ENCODE results near the gene ST14. TPM values are rescaled to one million over a fixed set of nuclear protein-coding genes. Genes with fewer than 3 reads are reported as not detected.

Gene ST14
- total and polyA plus RNA-seq, 2 donors (not counting 3 experiments of a cell fraction or from before 2014, with no cell fraction given): 0.08 TPM; not detected in 1

GRCh38 chr11:130237282-130238006 is 77.9 kb downstream of the ST14 start:
- Histone ChIP-seq H3K27ac (ENCODE audit: insufficient read depth, low read depth, low read length) (no peak overlapping the region), H3K9ac (replicated peaks; ENCODE audit: extremely low read depth, insufficient read depth, low read length) (no peak overlapping the region), H3K4me3 (replicated peaks in 1 of 3; ENCODE audit: insufficient read depth in 1 of 3, low read depth in 1 of 3, low read length in 3 of 3) (no peak overlapping the region), H4K20me1 (replicated peaks; ENCODE audit: control insufficient read depth, extremely low read depth, insufficient read depth, low read length) (no peaks in the 10 kb centered on the region), H3K4me2 (ENCODE audit: insufficient read depth, low read length) (no peak overlapping the region), H3K9me3 (replicated peaks; ENCODE audit: control insufficient read depth, insufficient read depth, low read length) (no peaks in the 10 kb centered on the region), H2AFZ (ENCODE audit: low read depth, low read length) (no peak overlapping the region), H3K9me1 (replicated peaks; ENCODE audit: control insufficient read depth, extremely low read depth, insufficient read depth, low read length) (no peaks in the 10 kb centered on the region), H3K79me2 (ENCODE audit: control insufficient read depth, insufficient read depth, low read length) (no peaks in the 10 kb centered on the region), H3K27me3 (ENCODE audit: control insufficient read depth in 2 of 2, insufficient read depth in 2 of 2, low read length in 2 of 2) (no peaks in the 10 kb centered on the region), H3K4me1 (ENCODE audit: control insufficient read depth, extremely low read depth, insufficient read depth, low read length) (no peaks in the 10 kb centered on the region), H3K36me3 (ENCODE audit: control insufficient read depth in 2 of 2, extremely low read depth in 1 of 2, insufficient read depth in 2 of 2, low read length in 2 of 2) (peaks cover 0 to 2% of the 10 kb centered on the region in 2 experiments)
- ChIA-PET CTCF (no interaction called here), POLR2A (no interaction called here)
- intact Hi-C loops (cut with micrococcal nuclease): loop anchor here (1.0 kb wide), 1 partner anchor 9 kb away; no protein-coding TSS in a partner anchor
- no TSS peak for BruUV-seq (replicated peaks)
- no peak for TF ChIP-seq POLR2AphosphoS5 (IDR thresholded peaks at IDR 0.05; ENCODE audit: insufficient read depth, low read depth, low read length)
- no peak for TF ChIP-seq GATA2 (IDR thresholded peaks at IDR 0.05; ENCODE audit: insufficient read depth, insufficient read length, low read depth, low read length)
- no peak for TF ChIP-seq MAX (IDR thresholded peaks at IDR 0.05; ENCODE audit: insufficient read depth, insufficient read length)
- no peak for TF ChIP-seq EZH2 (IDR thresholded peaks at IDR 0.05; ENCODE audit: borderline replicate concordance, low read depth, low read length, severe bottlenecking)
- TF ChIP-seq POLR2A (IDR thresholded peaks at IDR 0.05; ENCODE audit: low read depth, low read length): no peak
- TF ChIP-seq FOS (IDR thresholded peaks at IDR 0.05; ENCODE audit: borderline replicate concordance, insufficient read depth, low read length): no peak
- no peak for TF ChIP-seq JUN (IDR thresholded peaks at IDR 0.05; ENCODE audit: borderline replicate concordance, insufficient read depth, insufficient read length, low read depth)
- TF ChIP-seq CTCF (IDR thresholded peaks at IDR 0.05; ENCODE audit: extremely low read depth in 1 of 2, insufficient read depth in 1 of 2, low read depth in 1 of 2, low read length in 2 of 2): no peak
- no peak for TF ChIP-seq MYC (IDR thresholded peaks at IDR 0.05; ENCODE audit: low read depth, low read length)
- dilution Hi-C loops (cut with MboI; ENCODE audit: extremely low pct_ligation_motif_present, low sequenced_read_pairs): no loop called here
- FAIRE-seq (no peak), DNase-seq (ENCODE audit: low read depth, low spot score) (no peak)
